WTC11 (cell line): Measurements from ENCODE around the gene DGCR8. TPM values are rescaled to one million over a fixed set of nuclear protein-coding genes. Genes with fewer than 3 reads are reported as not detected.

Experiments used
- ATAC-seq: fragments of 200-7000 bp; cut with Tn5 transposase; 2 replicates; pipeline ENCODE4 v1.10.0; 2021; ENCODE audit warnings: mild to moderate bottlenecking, moderate library complexity
- CTCF ChIA-PET: fragments of 300-600 bp; sonication (Branson Sonifier 250); formaldehyde crosslinking; loops from one replicate; lab custom pipeline; 2021; ENCODE audit warnings: antibody characterized with exemption; lab: Charles Lee
- POLR2A ChIA-PET: fragments of 350-600 bp; sonication (Branson Sonifier 250); formaldehyde crosslinking; loops from one replicate; lab custom pipeline; 2021; ENCODE audit warnings: antibody characterized with exemption; lab: Charles Lee
- DNase-seq: peaks from one replicate; pipeline ENCODE4 v3.0.0; 2021; ENCODE audit warnings: low spot score
- H3K27ac Mint-ChIP-seq: 2 replicates; pipeline ENCODE4 v1.8.0; 2021; ENCODE audit warnings: mixed read lengths
- H3K27me3 Mint-ChIP-seq: 2 replicates; pipeline ENCODE4 v1.8.0; 2021; ENCODE audit warnings: low read depth, mild to moderate bottlenecking, moderate library complexity, mixed read lengths
- H3K36me3 Mint-ChIP-seq: 2 replicates; pipeline ENCODE4 v1.8.0; 2021; ENCODE audit warnings: mixed read lengths
- H3K4me1 Mint-ChIP-seq: 2 replicates; pipeline ENCODE4 v1.8.0; 2022; ENCODE audit warnings: mixed read lengths
- H3K4me3 Mint-ChIP-seq: 2 replicates; pipeline ENCODE4 v1.8.0; 2021; ENCODE audit warnings: mild to moderate bottlenecking, moderate library complexity, mixed read lengths
- H3K9me3 Mint-ChIP-seq: 2 replicates; pipeline ENCODE4 v1.8.0; 2021; ENCODE audit warnings: mixed read lengths
- ATF3 ChIP-seq: sonication (generic); formaldehyde crosslinking; conservative IDR thresholded peaks from 2 replicates; pipeline ENCODE4 v1.8.1; 2022; ENCODE audit warnings: mild to moderate bottlenecking, missing genetic modification reagents
- FOXP4 ChIP-seq: sonication (generic); formaldehyde crosslinking; IDR thresholded peaks from 2 replicates; pipeline ENCODE4 v1.8.0; 2022; ENCODE audit warnings: mild to moderate bottlenecking, missing genetic modification reagents
- IRF1 ChIP-seq: sonication (generic); formaldehyde crosslinking; IDR thresholded peaks from 2 replicates; pipeline ENCODE4 v1.8.0; 2023; ENCODE audit warnings: missing genetic modification reagents
- MAX ChIP-seq: sonication (generic); formaldehyde crosslinking; IDR thresholded peaks from 2 replicates; pipeline ENCODE4 v1.8.0; 2022; ENCODE audit warnings: mild to moderate bottlenecking, missing genetic modification reagents
- NFYB ChIP-seq: sonication (generic); formaldehyde crosslinking; conservative IDR thresholded peaks from 2 replicates; pipeline ENCODE4 v1.8.0; 2022; ENCODE audit warnings: low read depth, missing genetic modification reagents
- OVOL2 ChIP-seq: fragments of 250-450 bp; sonication (Bioruptor Pico); IDR thresholded peaks from 2 replicates; pipeline ENCODE4 v1.9.0; 2021; ENCODE audit warnings: mild to moderate bottlenecking, borderline replicate concordance
- PRRX2 ChIP-seq: fragments of 250-450 bp; sonication (Bioruptor Pico); IDR thresholded peaks from 2 replicates; pipeline ENCODE4 v1.8.0; 2021; ENCODE audit warnings: mild to moderate bottlenecking
- RELA ChIP-seq: sonication (generic); formaldehyde crosslinking; IDR thresholded peaks from 2 replicates; pipeline ENCODE4 v1.8.1; 2022; ENCODE audit warnings: missing genetic modification reagents, mild to moderate bottlenecking, borderline replicate concordance
- SP1 ChIP-seq: sonication (generic); formaldehyde crosslinking; conservative IDR thresholded peaks from 2 replicates; pipeline ENCODE4 v1.8.1; 2022; ENCODE audit warnings: missing genetic modification reagents
- TCF7 ChIP-seq: sonication (generic); formaldehyde crosslinking; IDR thresholded peaks from 2 replicates; pipeline ENCODE4 v1.8.0; 2022; ENCODE audit warnings: mild to moderate bottlenecking, low read depth, missing genetic modification reagents, moderate library complexity
- TEAD4 ChIP-seq: sonication (generic); formaldehyde crosslinking; IDR thresholded peaks from 2 replicates; pipeline ENCODE4 v1.8.0; 2022; ENCODE audit warnings: mild to moderate bottlenecking, missing genetic modification reagents
- ZNF138 ChIP-seq: sonication (generic); formaldehyde crosslinking; conservative IDR thresholded peaks from 2 replicates; pipeline ENCODE4 v1.8.1; 2022; ENCODE audit warnings: mild to moderate bottlenecking, moderate library complexity, missing genetic modification reagents
- ZNF219 ChIP-seq: sonication (generic); formaldehyde crosslinking; IDR thresholded peaks from 2 replicates; pipeline ENCODE4 v1.8.0; 2023; ENCODE audit warnings: missing genetic modification reagents, mild to moderate bottlenecking, borderline replicate concordance
- ZNF396 ChIP-seq: fragments of 250-450 bp; sonication (Bioruptor Pico); IDR thresholded peaks from 2 replicates; pipeline ENCODE4 v1.8.0; 2021; ENCODE audit warnings: mild to moderate bottlenecking, moderate library complexity, borderline replicate concordance
- ZNF425 ChIP-seq: fragments of 250-450 bp; sonication (Bioruptor Pico); conservative IDR thresholded peaks from 2 replicates; pipeline ENCODE4 v1.9.0; 2021; ENCODE audit warnings: mild to moderate bottlenecking
- ZNF512 ChIP-seq: sonication (generic); formaldehyde crosslinking; IDR thresholded peaks from 2 replicates; pipeline ENCODE4 v1.8.1; 2022; ENCODE audit warnings: missing genetic modification reagents, borderline replicate concordance
- total RNA-seq: library from RNA; stranded (reverse); gene quantifications from 3 replicates; pipeline ENCODE4 v1.2.3, GENCODE V29; 2021
- TF ChIP-seq, protein P1 (sequence below): sonication (generic); formaldehyde crosslinking; IDR thresholded peaks from 2 replicates; pipeline ENCODE4 v1.8.1; 2022; ENCODE audit warnings: low read depth, missing genetic modification reagents, borderline replicate concordance
- TF ChIP-seq, protein P2 (sequence below): sonication (generic); formaldehyde crosslinking; IDR thresholded peaks from 2 replicates; pipeline ENCODE4 v1.8.1; 2023; ENCODE audit warnings: mild to moderate bottlenecking, missing genetic modification reagents, moderate library complexity

The DGCR8 gene
- total RNA-seq, 1 experiment from 2014 or later = 55.0 TPM

GRCh38 chr22:20145206-20145831 lies 65.3 kb downstream of the DGCR8 start:
- H3K4me1 Mint-ChIP-seq = no peaks in the 10 kb centered on the region

More at GRCh38 chr22:20145206-20145831, 65.3 kb downstream of the DGCR8 start:
- no peak for ATAC-seq
- Mint-ChIP-seq H3K36me3 (no peaks in the 10 kb centered on the region), H3K27me3 (no peaks in the 10 kb centered on the region), H3K9me3 (no peaks in the 10 kb centered on the region), H3K4me3 (no peak overlapping the region), H3K27ac (no peak overlapping the region)
- POLR2A ChIA-PET = no interaction called here
- TF ChIP-seq, protein P1, sequence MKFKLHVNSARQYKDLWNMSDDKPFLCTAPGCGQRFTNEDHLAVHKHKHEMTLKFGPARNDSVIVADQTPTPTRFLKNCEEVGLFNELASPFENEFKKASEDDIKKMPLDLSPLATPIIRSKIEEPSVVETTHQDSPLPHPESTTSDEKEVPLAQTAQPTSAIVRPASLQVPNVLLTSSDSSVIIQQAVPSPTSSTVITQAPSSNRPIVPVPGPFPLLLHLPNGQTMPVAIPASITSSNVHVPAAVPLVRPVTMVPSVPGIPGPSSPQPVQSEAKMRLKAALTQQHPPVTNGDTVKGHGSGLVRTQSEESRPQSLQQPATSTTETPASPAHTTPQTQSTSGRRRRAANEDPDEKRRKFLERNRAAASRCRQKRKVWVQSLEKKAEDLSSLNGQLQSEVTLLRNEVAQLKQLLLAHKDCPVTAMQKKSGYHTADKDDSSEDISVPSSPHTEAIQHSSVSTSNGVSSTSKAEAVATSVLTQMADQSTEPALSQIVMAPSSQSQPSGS = no peak
- no peak for TF ChIP-seq ATF3 (CRISPR knock-in tag)
- TF ChIP-seq TEAD4 (CRISPR knock-in tag) = no peak
- TF ChIP-seq ZNF138 (CRISPR knock-in tag) = no peak
- TF ChIP-seq SP1 (CRISPR knock-in tag) = no peak
- TF ChIP-seq ZNF396 (CRISPR knock-in tag) = no peak
- TF ChIP-seq ZNF512 (CRISPR knock-in tag) = no peak
- TF ChIP-seq MAX (CRISPR knock-in tag) = no peak
- no peak for TF ChIP-seq TCF7 (CRISPR knock-in tag)
- TF ChIP-seq ZNF219 (CRISPR knock-in tag) = no peak
- no peak for TF ChIP-seq ZNF425 (CRISPR knock-in tag)
- no peak for TF ChIP-seq IRF1 (CRISPR knock-in tag)
- no peak for TF ChIP-seq OVOL2 (CRISPR knock-in tag)
- no peak for TF ChIP-seq FOXP4 (CRISPR knock-in tag)
- no peak for TF ChIP-seq NFYB (CRISPR knock-in tag)
- no peak for TF ChIP-seq RELA
- TF ChIP-seq, protein P2, sequence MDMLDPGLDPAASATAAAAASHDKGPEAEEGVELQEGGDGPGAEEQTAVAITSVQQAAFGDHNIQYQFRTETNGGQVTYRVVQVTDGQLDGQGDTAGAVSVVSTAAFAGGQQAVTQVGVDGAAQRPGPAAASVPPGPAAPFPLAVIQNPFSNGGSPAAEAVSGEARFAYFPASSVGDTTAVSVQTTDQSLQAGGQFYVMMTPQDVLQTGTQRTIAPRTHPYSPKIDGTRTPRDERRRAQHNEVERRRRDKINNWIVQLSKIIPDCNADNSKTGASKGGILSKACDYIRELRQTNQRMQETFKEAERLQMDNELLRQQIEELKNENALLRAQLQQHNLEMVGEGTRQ = no peak
- no peak for TF ChIP-seq PRRX2 (CRISPR knock-in tag)
- CTCF ChIA-PET = interaction anchor here (0.8 to 1.0 kb wide), 2 partner anchors 9 to 12 kb away, joined by 3 to 5 read pairs; no protein-coding TSS in a partner anchor
- no peak for DNase-seq
